Epithelial cell of esophagus (primary cell): Measurements from ENCODE around the gene EXOC1L.

Source experiments
- DNase-seq: peaks from one replicate; pipeline ENCODE4 v3.0.0; 2010; ENCODE audit warnings: low read depth
- H3K4me3 ChIP-seq: 2 replicates; pipeline ENCODE4 v1.5.1; 2011; ENCODE audit warnings: mild to moderate bottlenecking, low read length, control low read depth
- TF ChIP-seq, protein P1 (sequence below): IDR thresholded peaks from 2 replicates; pipeline ENCODE4 v1.5.1; 2011; ENCODE audit warnings: low read depth, mild to moderate bottlenecking, low read length, control low read depth, inconsistent platforms; ENCODE audit not compliant: insufficient read depth; ENCODE audit errors: missing control alignments

The EXOC1L gene, protein sequence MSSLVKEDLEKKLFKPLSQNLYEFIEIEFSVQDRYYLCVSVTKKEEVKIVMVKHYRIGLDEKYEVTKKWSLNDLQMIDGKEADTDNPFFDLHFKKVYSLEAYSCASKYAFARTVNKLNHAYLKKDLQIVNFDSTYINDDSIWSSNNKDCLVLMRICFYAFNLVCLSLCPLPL

DNA sequence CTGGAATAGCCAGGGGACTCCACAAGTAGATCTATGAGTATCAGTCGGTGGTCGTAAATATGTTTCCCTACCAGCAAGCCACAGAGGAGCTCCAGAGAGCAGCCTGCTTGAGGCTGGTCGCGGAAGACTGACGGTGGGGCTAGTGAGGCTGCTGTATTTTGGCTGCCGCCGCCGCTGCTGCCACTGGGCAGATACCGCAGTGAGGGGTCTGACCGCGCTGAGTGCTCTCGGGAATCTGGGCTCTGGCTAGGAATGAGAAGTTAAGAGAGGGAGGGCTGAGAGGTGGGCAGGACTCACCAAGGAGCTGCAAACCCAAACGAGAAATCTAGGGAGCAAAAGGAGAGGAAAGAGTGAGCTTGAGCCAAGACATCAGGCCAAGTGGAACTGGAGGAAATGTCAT, at the start of gene EXOC1L:
Gene EXOC1L, plus strand, starts transcription at position 157 of the 400 bp plus-strand sequence. Its CDS starts 237 bp downstream, at position 394.
- no peak within 1 kb of the TSS for H3K4me3 ChIP-seq
- no peak for DNase-seq
- TF ChIP-seq, protein P1, sequence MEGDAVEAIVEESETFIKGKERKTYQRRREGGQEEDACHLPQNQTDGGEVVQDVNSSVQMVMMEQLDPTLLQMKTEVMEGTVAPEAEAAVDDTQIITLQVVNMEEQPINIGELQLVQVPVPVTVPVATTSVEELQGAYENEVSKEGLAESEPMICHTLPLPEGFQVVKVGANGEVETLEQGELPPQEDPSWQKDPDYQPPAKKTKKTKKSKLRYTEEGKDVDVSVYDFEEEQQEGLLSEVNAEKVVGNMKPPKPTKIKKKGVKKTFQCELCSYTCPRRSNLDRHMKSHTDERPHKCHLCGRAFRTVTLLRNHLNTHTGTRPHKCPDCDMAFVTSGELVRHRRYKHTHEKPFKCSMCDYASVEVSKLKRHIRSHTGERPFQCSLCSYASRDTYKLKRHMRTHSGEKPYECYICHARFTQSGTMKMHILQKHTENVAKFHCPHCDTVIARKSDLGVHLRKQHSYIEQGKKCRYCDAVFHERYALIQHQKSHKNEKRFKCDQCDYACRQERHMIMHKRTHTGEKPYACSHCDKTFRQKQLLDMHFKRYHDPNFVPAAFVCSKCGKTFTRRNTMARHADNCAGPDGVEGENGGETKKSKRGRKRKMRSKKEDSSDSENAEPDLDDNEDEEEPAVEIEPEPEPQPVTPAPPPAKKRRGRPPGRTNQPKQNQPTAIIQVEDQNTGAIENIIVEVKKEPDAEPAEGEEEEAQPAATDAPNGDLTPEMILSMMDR: no peak

DNA sequence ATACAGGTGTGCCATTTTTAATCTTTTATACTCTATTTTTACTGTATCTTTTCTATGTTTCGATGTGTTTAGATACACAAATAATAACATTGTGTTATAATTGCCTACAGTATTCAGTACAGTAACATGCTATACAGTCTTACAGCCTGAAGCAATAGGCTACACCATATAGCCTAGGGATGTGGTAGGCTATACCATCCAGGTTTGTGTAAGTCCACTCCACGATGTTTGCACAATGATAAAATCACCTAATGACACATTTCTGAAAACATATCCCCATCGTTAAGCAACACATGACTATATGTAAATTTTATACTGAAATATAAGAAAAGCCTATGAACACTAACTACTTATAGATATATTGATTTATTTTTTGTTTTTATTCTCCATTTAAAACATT, 48.9 kb upstream of the EXOC1L start:
- DNase-seq: peak; percentile 14
- TF ChIP-seq, protein P1: no peak
- no peak overlapping the region for H3K4me3 ChIP-seq

DNA sequence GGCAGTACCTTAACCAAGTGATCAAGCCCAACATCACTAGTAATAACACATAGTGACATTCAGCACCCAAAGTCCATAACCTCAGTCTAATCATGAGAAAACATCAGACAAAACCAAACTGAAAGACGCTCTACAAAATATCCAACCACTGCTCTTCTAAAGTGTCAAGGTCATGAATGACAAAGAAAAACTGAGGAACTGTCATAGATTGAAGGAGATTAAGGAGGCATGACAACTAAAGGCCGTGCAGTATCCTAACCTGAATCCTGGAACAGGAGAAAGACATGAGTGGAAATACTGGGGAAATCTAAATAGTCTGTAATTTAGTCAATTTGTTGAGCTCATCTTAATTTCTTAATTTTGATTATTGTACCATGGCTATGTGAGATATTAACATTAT, 38.2 kb upstream of the EXOC1L start:
- DNase-seq: no peak
- H3K4me3 ChIP-seq: no peak overlapping the region
- TF ChIP-seq, protein P1: no peak

DNA sequence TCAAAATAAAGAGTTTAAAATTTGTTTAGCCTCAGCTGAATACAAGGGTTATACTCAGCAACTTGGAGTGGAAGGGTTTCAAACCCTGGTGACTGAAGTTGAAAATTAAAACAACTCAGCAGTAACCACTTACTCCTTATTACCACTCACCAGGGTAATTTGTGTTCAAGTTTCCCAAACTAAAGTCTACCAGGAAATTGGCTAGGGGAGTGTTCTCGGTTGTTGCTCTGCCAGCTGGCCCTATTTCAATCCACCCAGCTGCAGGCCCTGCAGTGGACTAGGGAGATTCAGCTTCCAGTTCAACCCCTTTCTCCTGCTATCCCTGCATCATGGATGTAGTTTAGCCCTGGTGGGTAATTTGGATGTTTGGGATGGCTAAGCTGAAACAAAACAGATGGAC, 37.8 kb upstream of the EXOC1L start:
- H3K4me3 ChIP-seq: no peak overlapping the region
- no peak for DNase-seq
- TF ChIP-seq, protein P1: no peak

- DNase-seq: no peak
- no peak overlapping the region for H3K4me3 ChIP-seq
- TF ChIP-seq, protein P1: no peak
Measured at GRCh38 chr4:55783584-55783983, 36.0 kb upstream of the EXOC1L start.

GRCh38 chr4:55784747-55785146, 34.8 kb upstream of the EXOC1L start:
- DNase-seq: no peak
- TF ChIP-seq, protein P1: no peak
- no peak overlapping the region for H3K4me3 ChIP-seq

GRCh38 chr4:55791666-55792065, 27.9 kb upstream of the EXOC1L start:
- H3K4me3 ChIP-seq: no peak overlapping the region
- TF ChIP-seq, protein P1: no peak
- DNase-seq: peak; percentile 45
